ENCODE measurements around the gene SPEN.

SPEN gene

GRCh38 chr1:15830258-15830657, 17.2 kb upstream of the SPEN start:
- peak overlapping the region; percentile 60 to 61 for H3K4me3 ChIP-seq (ENCODE audit: low read depth in 1 of 2, low read length in 1 of 2)
- peaks cover 66 to 68% of the 10 kb centered on the region in 2 experiments for H3K4me1 ChIP-seq (ENCODE audit: control insufficient read depth in 1 of 2, insufficient read depth in 1 of 2, low read depth in 1 of 2, low read length in 1 of 2)
- H3K36me3 ChIP-seq = no peaks in the 10 kb centered on the region
- H3K27ac ChIP-seq = peak overlapping the region; percentile 100
- no peak for TF ChIP-seq CTCF (IDR thresholded peaks at IDR 0.05)
- no peaks in the 10 kb centered on the region for H3K9me3 ChIP-seq
- no peaks in the 10 kb centered on the region for H3K27me3 ChIP-seq

GRCh38 chr1:15833069-15833679, 14.3 kb upstream of the SPEN start:
- no peaks in the 10 kb centered on the region for H3K36me3 ChIP-seq
- no peaks in the 10 kb centered on the region for H3K9me3 ChIP-seq
- H3K27ac ChIP-seq = peak overlapping the region; percentile 100
- no peaks in the 10 kb centered on the region for H3K27me3 ChIP-seq
- peak overlapping the region; percentile 93 to 99 for H3K4me3 ChIP-seq (ENCODE audit: low read depth in 1 of 2, low read length in 1 of 2)
- no peak for TF ChIP-seq CTCF (IDR thresholded peaks at IDR 0.05)
- H3K4me1 ChIP-seq (ENCODE audit: control insufficient read depth in 1 of 2, insufficient read depth in 1 of 2, low read depth in 1 of 2, low read length in 1 of 2) = peaks cover 73 to 81% of the 10 kb centered on the region in 2 experiments

- peak overlapping the region; percentile 100 for H3K27ac ChIP-seq
- no peaks in the 10 kb centered on the region for H3K9me3 ChIP-seq
- no peaks in the 10 kb centered on the region for H3K36me3 ChIP-seq
- TF ChIP-seq CTCF (IDR thresholded peaks at IDR 0.05) = no peak
- H3K27me3 ChIP-seq = no peaks in the 10 kb centered on the region
- H3K4me3 ChIP-seq (ENCODE audit: low read depth in 1 of 2, low read length in 1 of 2) = peak overlapping the region; percentile 93 to 99
- peaks cover 66 to 76% of the 10 kb centered on the region in 2 experiments for H3K4me1 ChIP-seq (ENCODE audit: control insufficient read depth in 1 of 2, insufficient read depth in 1 of 2, low read depth in 1 of 2, low read length in 1 of 2)
These were observed 13.6 kb upstream of the SPEN start for GRCh38 chr1:15833842-15834405.

GRCh38 chr1:15834406-15835204, 12.9 kb upstream of the SPEN start:
- no peaks in the 10 kb centered on the region for H3K27me3 ChIP-seq
- peaks cover 59 to 69% of the 10 kb centered on the region in 2 experiments for H3K4me1 ChIP-seq (ENCODE audit: control insufficient read depth in 1 of 2, insufficient read depth in 1 of 2, low read depth in 1 of 2, low read length in 1 of 2)
- peak overlapping the region; percentile 100 for H3K27ac ChIP-seq
- H3K9me3 ChIP-seq = no peaks in the 10 kb centered on the region
- peak overlapping the region; percentile 93 to 99 for H3K4me3 ChIP-seq (ENCODE audit: low read depth in 1 of 2, low read length in 1 of 2)
- no peaks in the 10 kb centered on the region for H3K36me3 ChIP-seq
- no peak for TF ChIP-seq CTCF (IDR thresholded peaks at IDR 0.05)

GRCh38 chr1:15835205-15835740, 12.2 kb upstream of the SPEN start:
- peak overlapping the region; percentile 93 to 99 for H3K4me3 ChIP-seq (ENCODE audit: low read depth in 1 of 2, low read length in 1 of 2)
- no peak for TF ChIP-seq CTCF (IDR thresholded peaks at IDR 0.05)

More at GRCh38 chr1:15835205-15835740, 12.2 kb upstream of the SPEN start:
- no peaks in the 10 kb centered on the region for H3K36me3 ChIP-seq
- H3K27me3 ChIP-seq = no peaks in the 10 kb centered on the region
- H3K9me3 ChIP-seq = no peaks in the 10 kb centered on the region
- peaks cover 52 to 62% of the 10 kb centered on the region in 2 experiments for H3K4me1 ChIP-seq (ENCODE audit: control insufficient read depth in 1 of 2, insufficient read depth in 1 of 2, low read depth in 1 of 2, low read length in 1 of 2)
- peak overlapping the region; percentile 100 for H3K27ac ChIP-seq
